Stimulated activated naive CD8-positive, alpha-beta T cell treated with anti-CD3 and anti-CD28 coated beads, Interleukin-15, amount 100 ng/mL, for 72 hours (primary cell): ENCODE data around the gene ASTN2.

Source experiments
- ATAC-seq: fragments of 150-1000 bp; cut with Tn5 transposase; 2 replicates; pipeline ENCODE4 v1.10.0; 2021; ENCODE audit warnings: mild to moderate bottlenecking, moderate library complexity
- DNase-seq, 2 donors: peaks; one replicate each; pipeline ENCODE4 v3.0.0; 2021 to 2022
- H3K27ac Mint-ChIP-seq, 2 donors: one replicate each; pipeline ENCODE4 v1.8.0; 2022; ENCODE audit warnings: mild to moderate bottlenecking in 2 of 2, mixed read lengths in 2 of 2, moderate library complexity in 2 of 2
- H3K27me3 Mint-ChIP-seq: one replicate; pipeline ENCODE4 v1.8.0; 2022; ENCODE audit warnings: mixed read lengths
- H3K4me1 Mint-ChIP-seq: one replicate; pipeline ENCODE4 v1.8.0; 2022; ENCODE audit warnings: mild to moderate bottlenecking, mixed read lengths
- H3K4me3 Mint-ChIP-seq, 2 donors: one replicate each; pipeline ENCODE4 v1.8.0; 2022; ENCODE audit warnings: mild to moderate bottlenecking in 2 of 2, mixed read lengths in 2 of 2, moderate library complexity in 1 of 2
- H3K9me3 Mint-ChIP-seq, 2 donors: one replicate each; pipeline ENCODE4 v1.8.0; 2022; ENCODE audit warnings: mixed read lengths in 2 of 2

ASTN2 gene

DNA sequence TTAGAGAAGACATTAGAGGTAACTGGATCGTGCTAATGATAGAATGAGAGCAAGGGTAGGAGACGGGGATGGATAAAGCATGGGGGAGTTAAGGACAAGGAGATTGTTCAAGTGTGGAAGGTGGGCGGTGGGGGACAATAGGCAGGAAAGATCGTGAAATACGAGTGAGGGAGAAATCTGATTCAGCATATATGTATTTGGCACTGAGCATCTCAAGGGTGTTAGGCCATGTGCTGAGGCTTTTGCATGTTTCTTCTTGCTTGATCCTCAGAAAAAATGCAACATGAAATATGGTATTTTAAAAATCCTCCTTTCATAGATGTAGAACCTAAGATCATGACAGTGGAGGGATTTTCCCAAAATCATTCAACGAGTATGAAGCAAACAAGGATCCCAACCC is 1020.8 kb downstream of the ASTN2 start:
- H3K4me1 Mint-ChIP-seq: no peaks in the 10 kb centered on the region
- DNase-seq (no peak), ATAC-seq (no peak)
- H3K27ac Mint-ChIP-seq: no peak overlapping the region
- H3K4me3 Mint-ChIP-seq: no peak overlapping the region
- peaks cover 4 to 8% of the 10 kb centered on the region in 2 donors for H3K9me3 Mint-ChIP-seq
- no peaks in the 10 kb centered on the region for H3K27me3 Mint-ChIP-seq

GRCh38 chr9:116393198-116393597 is 1021.7 kb downstream of the ASTN2 start:
- DNase-seq (no peak), ATAC-seq (no peak)
- H3K4me3 Mint-ChIP-seq: no peak overlapping the region
- no peak overlapping the region for H3K27ac Mint-ChIP-seq
- H3K9me3 Mint-ChIP-seq: peaks cover 4 to 8% of the 10 kb centered on the region in 2 donors
- no peaks in the 10 kb centered on the region for H3K27me3 Mint-ChIP-seq
- H3K4me1 Mint-ChIP-seq: no peaks in the 10 kb centered on the region

- H3K4me3 Mint-ChIP-seq: no peak overlapping the region
- H3K27ac Mint-ChIP-seq: no peak overlapping the region
- H3K4me1 Mint-ChIP-seq: no peaks in the 10 kb centered on the region
- H3K9me3 Mint-ChIP-seq: peaks cover 4 to 8% of the 10 kb centered on the region in 2 donors
- ATAC-seq: no peak
- H3K27me3 Mint-ChIP-seq: no peaks in the 10 kb centered on the region
- no peak for DNase-seq
Measured at GRCh38 chr9:116391306-116391900, 1023.5 kb downstream of the ASTN2 start.

DNA sequence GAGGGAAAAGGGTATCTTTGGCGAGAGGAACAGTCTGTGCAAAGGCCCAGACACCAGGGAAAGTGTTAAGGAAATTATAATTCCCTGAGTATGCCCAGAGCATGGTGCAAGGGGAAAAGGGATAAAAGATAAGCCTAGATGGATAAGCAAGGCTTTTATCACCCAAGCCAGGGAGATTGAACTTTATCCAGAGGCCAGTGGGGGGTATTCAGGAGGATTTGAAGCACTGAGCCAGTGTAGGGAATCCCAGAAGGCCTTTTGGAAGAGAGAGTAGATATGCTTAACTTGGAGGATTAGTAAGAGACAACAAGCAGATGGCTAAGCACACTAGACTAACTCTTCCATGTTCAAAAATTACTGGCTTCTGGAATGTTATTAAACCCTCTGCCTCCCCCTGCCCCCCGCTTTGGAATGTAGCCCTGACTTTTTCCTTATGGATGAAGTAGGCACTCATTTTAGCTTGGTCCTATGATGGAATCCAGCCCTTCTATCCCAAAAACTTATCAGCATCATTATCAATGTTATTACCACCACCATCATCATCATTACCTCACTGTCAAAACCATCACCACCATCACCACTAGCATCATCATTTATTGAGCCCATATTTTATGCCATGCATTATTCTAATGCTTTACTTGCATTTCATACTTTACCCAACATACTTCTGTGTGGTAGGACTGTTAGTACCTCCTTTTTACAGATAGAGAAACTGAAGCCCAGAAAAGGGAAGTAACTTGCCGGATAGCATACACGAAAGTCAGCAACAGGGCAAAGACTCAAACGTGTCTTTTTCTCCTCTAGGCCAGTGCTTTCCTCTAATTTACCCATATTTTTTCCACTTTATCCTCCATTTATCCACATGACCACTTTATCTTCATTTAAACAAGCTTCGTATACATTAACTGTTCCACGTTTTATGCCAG is 1024.3 kb downstream of the ASTN2 start:
- H3K4me3 Mint-ChIP-seq: no peak overlapping the region
- no peaks in the 10 kb centered on the region for H3K27me3 Mint-ChIP-seq
- ATAC-seq (no peak), DNase-seq (no peak)
- no peaks in the 10 kb centered on the region for H3K4me1 Mint-ChIP-seq
- peaks cover 4 to 8% of the 10 kb centered on the region in 2 donors for H3K9me3 Mint-ChIP-seq
- H3K27ac Mint-ChIP-seq: no peak overlapping the region

DNA sequence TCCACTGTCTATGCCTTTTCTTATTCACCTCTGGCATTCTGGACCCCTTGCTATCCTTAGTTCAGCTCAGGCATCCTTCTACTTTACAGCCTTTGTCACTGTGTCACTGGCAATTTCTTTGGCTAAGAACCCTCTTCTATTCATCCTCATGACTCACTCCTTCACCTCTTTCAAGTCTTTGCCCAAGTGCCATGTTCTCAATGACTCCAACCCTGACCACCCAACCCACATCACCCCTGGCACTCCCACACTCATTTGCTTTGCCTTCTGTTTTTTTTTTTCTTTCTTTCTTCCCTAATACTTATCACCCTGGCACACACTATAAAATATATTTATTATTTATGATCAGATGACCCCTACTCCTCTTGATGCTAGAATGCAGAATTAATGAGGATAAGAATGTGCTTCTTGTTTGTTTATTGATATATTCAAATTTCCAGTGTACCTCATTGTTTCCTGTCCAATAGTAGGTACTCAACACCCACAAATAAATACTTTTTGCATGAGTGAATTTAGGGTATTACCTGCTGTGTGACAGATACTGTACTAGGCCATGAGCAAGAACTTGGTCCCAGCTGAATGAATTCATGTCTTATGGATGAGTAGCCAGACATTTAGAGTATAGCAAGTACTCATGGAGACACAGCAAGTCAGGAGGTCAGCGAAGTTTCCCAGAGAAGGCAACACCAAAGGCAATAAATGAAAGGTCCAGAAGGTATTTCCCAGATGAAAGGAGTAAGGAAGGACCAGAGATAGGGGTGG is 1025.1 kb downstream of the ASTN2 start:
- no peak for ATAC-seq
- no peak for DNase-seq
- peaks cover 4 to 8% of the 10 kb centered on the region in 2 donors for H3K9me3 Mint-ChIP-seq
- H3K27me3 Mint-ChIP-seq: no peaks in the 10 kb centered on the region
- H3K4me1 Mint-ChIP-seq: no peaks in the 10 kb centered on the region
- H3K27ac Mint-ChIP-seq: no peak overlapping the region
- no peak overlapping the region for H3K4me3 Mint-ChIP-seq

- H3K4me1 Mint-ChIP-seq: no peaks in the 10 kb centered on the region
- DNase-seq: no peak
- peaks cover 4 to 8% of the 10 kb centered on the region in 2 donors for H3K9me3 Mint-ChIP-seq
- ATAC-seq: no peak
- no peak overlapping the region for H3K4me3 Mint-ChIP-seq
- no peak overlapping the region for H3K27ac Mint-ChIP-seq
- no peaks in the 10 kb centered on the region for H3K27me3 Mint-ChIP-seq
Measured at GRCh38 chr9:116387934-116388698, 1026.7 kb downstream of the ASTN2 start.

DNA sequence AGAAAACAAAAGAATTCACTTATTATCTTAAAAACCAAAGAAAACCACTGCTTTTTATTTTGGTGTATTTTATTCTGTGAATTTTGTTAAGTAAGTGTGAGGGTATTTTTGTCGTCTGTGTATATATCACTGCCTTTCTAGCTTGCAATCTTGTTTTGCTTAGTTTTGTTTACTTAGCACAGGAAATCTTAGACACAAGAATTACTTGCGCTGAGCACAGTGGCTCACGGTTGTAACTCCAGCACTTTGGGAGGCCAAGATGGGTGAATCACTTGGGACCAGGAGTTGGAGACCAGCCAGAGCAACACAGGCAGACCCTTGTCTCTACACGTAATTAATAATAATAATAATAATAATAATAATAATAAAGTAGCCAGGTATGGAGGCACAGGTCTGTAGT is 1030.9 kb downstream of the ASTN2 start:
- ATAC-seq (no peak), DNase-seq (no peak)
- H3K27ac Mint-ChIP-seq: no peak overlapping the region
- peaks cover 12% of the 10 kb centered on the region for H3K4me1 Mint-ChIP-seq
- no peaks in the 10 kb centered on the region for H3K9me3 Mint-ChIP-seq
- H3K4me3 Mint-ChIP-seq: no peak overlapping the region
- H3K27me3 Mint-ChIP-seq: no peaks in the 10 kb centered on the region

- H3K27ac Mint-ChIP-seq: no peak overlapping the region
- peaks cover 12% of the 10 kb centered on the region for H3K4me1 Mint-ChIP-seq
- DNase-seq (no peak), ATAC-seq (no peak)
- no peak overlapping the region for H3K4me3 Mint-ChIP-seq
- no peaks in the 10 kb centered on the region for H3K9me3 Mint-ChIP-seq
- no peaks in the 10 kb centered on the region for H3K27me3 Mint-ChIP-seq
Measured at GRCh38 chr9:116383133-116383532, 1031.7 kb downstream of the ASTN2 start.

DNA sequence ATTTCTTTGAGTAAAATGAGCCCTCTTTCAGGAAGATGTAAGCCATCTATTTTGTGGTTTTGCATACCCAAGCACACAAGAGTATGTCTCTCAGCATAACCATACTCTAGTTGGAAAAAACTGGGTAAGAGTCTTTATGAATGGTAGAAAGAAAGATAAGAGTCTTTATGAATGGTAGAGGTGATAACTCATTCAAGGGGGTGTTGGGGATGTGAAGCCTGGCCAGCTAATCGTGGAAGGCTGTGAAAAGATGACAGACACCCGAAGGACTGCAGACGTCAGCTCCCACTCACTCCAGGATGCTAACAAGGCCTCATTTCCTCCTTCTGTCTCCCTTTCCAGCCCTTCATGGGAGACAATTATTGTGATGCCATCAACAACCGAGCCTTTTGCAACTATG is 1032.8 kb downstream of the ASTN2 start:
- ATAC-seq (no peak), DNase-seq (no peak)
- H3K4me1 Mint-ChIP-seq: peaks cover 12% of the 10 kb centered on the region
- H3K27me3 Mint-ChIP-seq: no peaks in the 10 kb centered on the region
- H3K27ac Mint-ChIP-seq: no peak overlapping the region
- no peak overlapping the region for H3K4me3 Mint-ChIP-seq
- no peaks in the 10 kb centered on the region for H3K9me3 Mint-ChIP-seq

DNA sequence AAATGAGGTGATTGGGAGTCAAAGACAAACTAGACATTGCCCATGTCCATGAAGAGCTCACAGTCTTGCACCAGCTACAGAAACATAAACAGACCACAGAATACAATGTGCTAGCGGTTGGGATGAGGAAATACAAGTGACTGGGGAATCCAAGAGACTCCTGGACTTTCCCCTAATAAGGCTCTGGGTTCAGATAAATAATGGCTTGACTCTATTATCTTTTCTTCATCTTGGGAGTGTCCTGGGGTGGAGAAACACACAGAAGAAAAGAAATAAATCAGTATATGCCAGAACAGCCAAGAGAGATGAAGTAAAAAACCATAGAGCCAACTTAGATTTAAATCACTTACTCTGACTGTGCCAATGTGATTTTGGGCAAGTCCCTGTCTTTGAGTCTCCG is 1033.5 kb downstream of the ASTN2 start:
- H3K9me3 Mint-ChIP-seq: no peaks in the 10 kb centered on the region
- ATAC-seq (no peak), DNase-seq (no peak)
- H3K27ac Mint-ChIP-seq: peak overlapping the region; percentile 15 to 48
- H3K4me1 Mint-ChIP-seq: peaks cover 12% of the 10 kb centered on the region
- H3K4me3 Mint-ChIP-seq: no peak overlapping the region
- no peaks in the 10 kb centered on the region for H3K27me3 Mint-ChIP-seq

DNA sequence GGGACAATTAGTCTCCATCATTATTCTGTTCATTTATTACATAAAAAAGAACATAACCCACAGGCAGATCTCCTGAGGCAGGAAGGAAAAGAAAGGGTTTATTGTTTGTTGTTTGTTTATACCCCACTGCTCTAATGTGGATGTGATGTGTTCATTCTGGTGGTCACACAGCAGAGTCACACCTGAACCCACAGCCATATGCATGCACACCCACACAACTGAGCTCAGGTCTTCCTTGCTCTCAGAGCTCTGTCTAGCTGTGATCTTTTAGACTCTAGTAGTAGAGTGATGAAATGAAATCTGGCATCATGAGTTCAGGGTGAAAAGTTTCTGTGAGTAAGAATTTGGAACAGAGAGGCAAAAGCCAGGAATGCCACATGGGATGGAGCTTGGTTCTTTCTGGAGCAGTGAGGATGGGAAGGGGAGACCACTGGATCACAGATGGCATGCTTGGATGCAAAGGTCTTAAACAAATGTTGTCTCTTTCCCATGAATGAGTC is 1034.3 kb downstream of the ASTN2 start:
- no peak for DNase-seq
- H3K9me3 Mint-ChIP-seq: no peaks in the 10 kb centered on the region
- no peak overlapping the region for H3K27ac Mint-ChIP-seq
- ATAC-seq: peak; percentile 49
- H3K4me3 Mint-ChIP-seq: no peak overlapping the region
- no peaks in the 10 kb centered on the region for H3K27me3 Mint-ChIP-seq
- H3K4me1 Mint-ChIP-seq: peaks cover 12% of the 10 kb centered on the region

DNA sequence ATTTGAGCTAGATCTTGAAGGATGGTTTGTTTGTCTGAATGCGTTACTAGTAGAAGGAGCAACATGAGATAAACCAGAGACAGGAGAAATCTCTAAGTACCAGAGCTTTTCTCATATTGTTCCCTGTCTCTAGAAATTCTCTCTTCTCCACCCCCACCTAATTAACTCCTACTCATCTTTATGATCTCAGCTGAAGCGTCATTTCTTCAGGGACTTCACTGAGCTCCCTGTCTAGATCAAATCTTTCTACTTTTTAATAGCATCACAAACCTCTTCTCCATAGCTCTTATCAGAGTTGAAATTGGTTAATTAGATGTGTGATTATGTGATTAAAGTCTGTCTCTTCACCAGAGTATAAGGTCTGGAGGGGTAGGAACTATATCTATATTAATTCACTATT is 1035.0 kb downstream of the ASTN2 start:
- Mint-ChIP-seq H3K27ac (peak overlapping the region in 1 of 2 donors; percentile 7), H3K4me3 (no peak overlapping the region), H3K9me3 (peaks cover 0 to under 1% of the 10 kb centered on the region in 2 donors), H3K4me1 (peaks cover 12% of the 10 kb centered on the region), H3K27me3 (no peaks in the 10 kb centered on the region)
- DNase-seq (no peak), ATAC-seq (no peak)

GRCh38 chr9:116378873-116379272 is 1036.0 kb downstream of the ASTN2 start:
- Mint-ChIP-seq H3K27me3 (no peaks in the 10 kb centered on the region), H3K4me3 (no peak overlapping the region), H3K9me3 (peaks cover 3 to 10% of the 10 kb centered on the region in 2 donors), H3K4me1 (peaks cover 12% of the 10 kb centered on the region), H3K27ac (no peak overlapping the region)
- no peak for DNase-seq
- ATAC-seq: no peak

GRCh38 chr9:116377179-116377798 is 1037.6 kb downstream of the ASTN2 start:
- DNase-seq (no peak), ATAC-seq (no peak)
- peak overlapping the region in 1 of 2 donors; percentile 78 for H3K27ac Mint-ChIP-seq
- H3K4me3 Mint-ChIP-seq: no peak overlapping the region
- H3K27me3 Mint-ChIP-seq: no peaks in the 10 kb centered on the region
- peaks cover 5 to 13% of the 10 kb centered on the region in 2 donors for H3K9me3 Mint-ChIP-seq
- peaks cover 12% of the 10 kb centered on the region for H3K4me1 Mint-ChIP-seq
